GM23248 (cell line): ENCODE data around the gene CILP. TPM values are rescaled to one million over a fixed set of nuclear protein-coding genes. Genes with fewer than 3 reads are reported as not detected.
"Not testable (repeated sequence)": the region's sequence is repeated elsewhere in the genome, so short reads cannot be mapped to it uniquely, and the experiment has no call there.

Experiments used
- DNase-seq: peaks from one replicate; pipeline ENCODE4 v3.0.0-alpha.2; 2015
- H2AFZ ChIP-seq: fragments of 200-600 bp; sonication (generic); 2 replicates; pipeline ENCODE4 v1.6.1; 2016; ENCODE audit warnings: antibody characterized with exemption
- H3F3A ChIP-seq: fragments of 200-600 bp; sonication (generic); 2 replicates; pipeline ENCODE4 v1.6.1; 2016; ENCODE audit warnings: mild to moderate bottlenecking, antibody characterized with exemption, mixed run types; ENCODE audit not compliant: insufficient read depth
- H3K27ac ChIP-seq: fragments of 200-600 bp; sonication (generic); 2 replicates; pipeline ENCODE4 v1.5.1; 2016; ENCODE audit warnings: mild to moderate bottlenecking
- H3K27me3 ChIP-seq: fragments of 200-600 bp; sonication (generic); replicated peaks from 2 replicates; pipeline ENCODE4 v1.6.1; 2016; ENCODE audit warnings: mild to moderate bottlenecking; ENCODE audit not compliant: insufficient read depth
- H3K36me3 ChIP-seq: fragments of 200-600 bp; sonication (generic); 2 replicates; pipeline ENCODE4 v1.6.1; 2016; ENCODE audit warnings: low read depth, mild to moderate bottlenecking
- H3K4me1 ChIP-seq: fragments of 200-600 bp; sonication (generic); 2 replicates; pipeline ENCODE4 v1.6.1; 2016; ENCODE audit warnings: mild to moderate bottlenecking; ENCODE audit not compliant: insufficient read depth
- H3K4me2 ChIP-seq: fragments of 200-600 bp; sonication (generic); one replicate; pipeline ENCODE4 v1.6.1; 2016; ENCODE audit warnings: mild to moderate bottlenecking; ENCODE audit not compliant: unreplicated experiment
- H3K4me3 ChIP-seq: fragments of 200-600 bp; sonication (generic); 2 replicates; pipeline ENCODE4 v1.5.1; 2016; ENCODE audit warnings: mild to moderate bottlenecking
- H3K79me2 ChIP-seq: fragments of 200-600 bp; sonication (generic); 2 replicates; pipeline ENCODE4 v1.6.1; 2016; ENCODE audit warnings: mild to moderate bottlenecking; ENCODE audit not compliant: insufficient read depth
- H3K9ac ChIP-seq: fragments of 200-600 bp; sonication (generic); 2 replicates; pipeline ENCODE4 v1.6.1; 2016; ENCODE audit warnings: mild to moderate bottlenecking
- H3K9me2 ChIP-seq: fragments of 200-600 bp; sonication (generic); 2 replicates; pipeline ENCODE4 v1.6.1; 2016; ENCODE audit warnings: mixed run types, mild to moderate bottlenecking, moderate library complexity; ENCODE audit not compliant: insufficient read depth
- H3K9me3 ChIP-seq: fragments of 200-600 bp; sonication (generic); one replicate; pipeline ENCODE4 v1.6.1; 2017; ENCODE audit warnings: low read depth
- H4K20me1 ChIP-seq: fragments of 200-600 bp; sonication (generic); 2 replicates; pipeline ENCODE4 v1.6.0; 2016; ENCODE audit not compliant: insufficient read depth
- EZH2 ChIP-seq: fragments of 200-600 bp; sonication (generic); IDR thresholded peaks from 2 replicates; pipeline ENCODE4 v1.6.1; 2018; ENCODE audit warnings: antibody characterized with exemption, mild to moderate bottlenecking; ENCODE audit not compliant: insufficient read depth, poor library complexity, severe bottlenecking
- EZH2phosphoT487 ChIP-seq: fragments of 200-600 bp; sonication (generic); IDR thresholded peaks from 2 replicates; pipeline ENCODE4 v1.6.1; 2018; ENCODE audit warnings: antibody characterized with exemption, moderate library complexity, mild to moderate bottlenecking, low read depth; ENCODE audit not compliant: insufficient read depth
- WGBS, 2 experiments: methylation state at CpG; one replicate each; pipeline ENCODE4 v1.1.6; 2015 to 2017; ENCODE audit warnings: low lambda C conversion rate in 2 of 2, low coverage in 1 of 2; ENCODE audit errors: missing lambda C conversion rate in 2 of 2; 5-methylcytosine and 5-hydroxymethylcytosine counted together
- in situ Hi-C: fragments of 300-500 bp; cut with MboI; formaldehyde crosslinking; loops from 2 replicates; pipeline ENCODE4 v1.15.0; 2020
- polyA plus RNA-seq: library from polyadenylated mRNA; unstranded; fragments of >200 nt; fragmentation: Nextera tagmentation; extraction: Ambion mirVana; gene quantifications from 2 replicates; pipeline ENCODE4 v1.2.1, GENCODE V29; 2016
- total RNA-seq: library from RNA; depleted of rRNA; stranded (reverse); fragments of >200 nt; shearing (Covaris generic); gene quantifications from 2 replicates; pipeline ENCODE4 v1.2.3, GENCODE V29; 2014

The CILP gene
- total and polyA plus RNA-seq, 2 experiments from 2014 or later = 0.09 to 0.11 TPM

DNA sequence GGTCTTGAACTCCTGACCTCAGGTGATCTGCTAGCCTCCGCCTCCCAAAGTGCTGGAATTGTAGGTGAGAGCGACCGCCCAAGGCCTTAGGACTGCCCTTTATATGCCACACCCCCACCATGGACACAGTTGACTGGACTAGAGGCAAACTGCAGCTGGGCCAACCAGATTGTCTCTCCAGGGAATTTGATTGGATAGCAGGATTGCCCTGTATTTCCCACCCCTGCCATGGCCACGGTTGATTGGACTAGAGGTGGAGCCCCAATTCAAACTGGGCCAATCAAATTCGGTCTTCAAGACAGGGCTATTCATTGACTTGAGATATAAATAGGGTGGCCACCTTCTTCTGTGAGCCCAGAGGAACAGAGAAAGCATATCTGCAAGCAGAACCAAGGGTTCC, 19.3 kb downstream of the CILP start:
- Histone ChIP-seq H3K79me2 (no peaks in the 10 kb centered on the region), H3K36me3 (no peaks in the 10 kb centered on the region), H3K4me1 (no peaks in the 10 kb centered on the region), H3K4me3 (no peak overlapping the region), H3K27ac (no peak overlapping the region), H3K9me3 (no peaks in the 10 kb centered on the region), H3K9me2 (no peaks in the 10 kb centered on the region), H2AFZ (no peak overlapping the region), H3F3A (no peaks in the 10 kb centered on the region), H3K4me2 (no peak overlapping the region), H3K27me3 (peaks cover 6% of the 10 kb centered on the region; the same call in 1 of the 2 replicates), H4K20me1 (no peaks in the 10 kb centered on the region), H3K9ac (no peak overlapping the region)
- no peak for TF ChIP-seq EZH2phosphoT487
- WGBS, 2 experiments = 78 to 81% methylated on average over 5 of the region's 5 CpGs
- DNase-seq = peak; percentile 24
- in situ Hi-C loops = loop anchor here (10.0 kb wide), 1 partner anchor 73 kb away; no protein-coding TSS in a partner anchor

- Histone ChIP-seq H3K4me1 (no peaks in the 10 kb centered on the region), H2AFZ (peak overlapping the region; percentile 9; the same call in 1 of the 2 replicates), H4K20me1 (no peaks in the 10 kb centered on the region), H3F3A (no peaks in the 10 kb centered on the region), H3K9ac (no peak overlapping the region), H3K4me3 (no peak overlapping the region), H3K36me3 (no peaks in the 10 kb centered on the region), H3K27ac (no peak overlapping the region), H3K79me2 (peaks cover 8% of the 10 kb centered on the region), H3K4me2 (no peak overlapping the region), H3K9me3 (no peaks in the 10 kb centered on the region), H3K27me3 (no peaks in the 10 kb centered on the region), H3K9me2 (no peaks in the 10 kb centered on the region)
- 5% methylated on average over 3 of the region's 3 CpGs for WGBS, 2 experiments
- in situ Hi-C loops = no loop called here
- TF ChIP-seq EZH2phosphoT487 = no peak
- TF ChIP-seq EZH2 = no peak
- peak; percentile 71 for DNase-seq
These were observed 22.1 kb downstream of the CILP start for GRCh38 chr15:65189102-65189740.

DNA sequence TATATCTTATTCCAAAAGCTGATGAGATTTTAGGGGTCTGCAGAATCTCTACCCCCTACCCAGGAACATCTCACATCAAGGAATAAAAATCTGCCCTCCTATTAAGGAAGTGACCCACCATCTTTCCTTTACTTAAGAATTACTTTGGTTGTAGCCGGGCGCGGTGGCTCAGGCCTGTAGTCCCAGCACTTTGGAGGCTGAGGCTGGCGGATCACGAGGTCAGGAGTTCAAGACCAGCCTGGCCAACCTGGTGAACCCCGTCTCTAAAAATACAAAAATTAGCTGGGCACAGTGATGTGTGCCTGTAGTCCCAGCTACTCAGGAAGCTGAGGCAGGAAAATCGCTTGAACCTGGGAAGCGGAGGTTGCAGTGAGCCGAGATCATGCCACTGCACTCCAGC, 22.8 kb downstream of the CILP start:
- H3K27ac ChIP-seq, H2AFZ ChIP-seq, H3K9ac ChIP-seq, H3K9me3 ChIP-seq, H3K27me3 ChIP-seq, H3K4me3 ChIP-seq, H3K9me2 ChIP-seq, H4K20me1 ChIP-seq, DNase-seq, H3K36me3 ChIP-seq, in situ Hi-C loops, H3K4me2 ChIP-seq, H3K4me1 ChIP-seq, H3F3A ChIP-seq: not testable (repeated sequence)
- peaks cover 15% of the 10 kb centered on the region for H3K79me2 ChIP-seq
- 78 to 79% methylated on average over 9 of the region's 9 CpGs for WGBS, 2 experiments

- Histone ChIP-seq H3K4me2 (peak within 1 kb of the TSS; percentile 97), H3K27me3 (no peaks in the 10 kb centered on the region), H3K4me1 (peaks cover 9% of the 10 kb centered on the region), H3K9me2 (no peaks in the 10 kb centered on the region), H3K36me3 (0 out of 2 replicates have a peak, but pooled peaks cover 5% of the 10 kb centered on the region), H3K9ac (peak within 1 kb of the TSS; percentile 90), H3K27ac (peak within 1 kb of the TSS; percentile 78), H3F3A (peaks cover 18% of the 10 kb centered on the region; the same call in 1 of the 2 replicates), H2AFZ (peak within 1 kb of the TSS; percentile 89), H4K20me1 (no peaks in the 10 kb centered on the region), H3K9me3 (no peaks in the 10 kb centered on the region), H3K4me3 (peak within 1 kb of the TSS; percentile 84), H3K79me2 (peaks cover 49% of the 10 kb centered on the region)
- TF ChIP-seq EZH2 (no peak), EZH2phosphoT487 (no peak)
- DNase-seq = peak; percentile 91
- WGBS, 2 experiments = 1 to 2% methylated on average over 55 to 70 of the region's 70 CpGs
- in situ Hi-C loops = no loop called here
These were observed 26.2 kb downstream of the CILP start, which contains the start of gene CLPX for GRCh38 chr15:65184868-65185717. CLPX (minus strand) TSS chr15:65185342; CDS start chr15:65185153, 189 bp downstream.
